HuH-7.5 (cell line): ENCODE data around the gene BLVRB.
"Not testable (repeated sequence)": the region's sequence is repeated elsewhere in the genome, so short reads cannot be mapped to it uniquely, and the experiment has no call there.

Experiments
- DNase-seq: peaks from one replicate; pipeline ENCODE4 v3.0.0; 2011; ENCODE audit warnings: low spot score

The BLVRB gene

GRCh38 chr19:40486017-40486416 is 20.5 kb upstream of the BLVRB start:
- no peak for DNase-seq

GRCh38 chr19:40475878-40476644 is 10.5 kb upstream of the BLVRB start:
- DNase-seq, result not testable (repeated sequence)

- DNase-seq, result no peak
Observed at GRCh38 chr19:40474737-40475136, 9.2 kb upstream of the BLVRB start.

- no peak for DNase-seq
Observed at GRCh38 chr19:40472516-40472915, 7.0 kb upstream of the BLVRB start.

- no peak for DNase-seq
Observed at GRCh38 chr19:40471111-40471510, 5.6 kb upstream of the BLVRB start.

- DNase-seq, result no peak
Observed at GRCh38 chr19:40469011-40469410, 3.5 kb upstream of the BLVRB start.

GRCh38 chr19:40466985-40467734 is 1.6 kb upstream of the BLVRB start, which contains the start of gene SPTBN4:
Gene SPTBN4 (plus strand): TSS chr19:40467001. CDS start chr19:40472622, 5,621 bp downstream.
- no peak for DNase-seq

- peak; percentile 47 for DNase-seq
Observed at GRCh38 chr19:40466219-40466984, 857 bp upstream of the BLVRB start.

GRCh38 chr19:40465025-40465556 is 454 bp downstream of the BLVRB start:
- DNase-seq, result peak; percentile 48

- peak; percentile 74 for DNase-seq
Observed at GRCh38 chr19:40464059-40465024, 1.2 kb downstream of the BLVRB start.

GRCh38 chr19:40463587-40464037 is 1.9 kb downstream of the BLVRB start:
- not testable (repeated sequence) for DNase-seq

GRCh38 chr19:40461669-40462221 is 3.8 kb downstream of the BLVRB start:
- DNase-seq, result no peak

GRCh38 chr19:40460185-40460584 is 5.4 kb downstream of the BLVRB start:
- no peak for DNase-seq

- DNase-seq, result no peak
Observed at GRCh38 chr19:40458597-40458974, 7.0 kb downstream of the BLVRB start.

- no peak for DNase-seq
Observed at GRCh38 chr19:40457953-40458596, 7.5 kb downstream of the BLVRB start.

- DNase-seq, result no peak
Observed at GRCh38 chr19:40457048-40457447, 8.5 kb downstream of the BLVRB start.

GRCh38 chr19:40453943-40454342 is 11.6 kb downstream of the BLVRB start:
- DNase-seq, result not testable (repeated sequence)

GRCh38 chr19:40453151-40453735 is 12.3 kb downstream of the BLVRB start:
- no peak for DNase-seq

- no peak for DNase-seq
Observed at GRCh38 chr19:40452016-40452415, 13.5 kb downstream of the BLVRB start.

GRCh38 chr19:40450664-40451063 is 14.9 kb downstream of the BLVRB start:
- DNase-seq, result no peak
